ENCODE results near the gene SSC5D. TPM values are rescaled to one million over a fixed set of nuclear protein-coding genes. Genes with fewer than 3 reads are reported as not detected.
A peak's percentile ranks its signal among the peaks of the same experiment; 100 is the strongest.

Gene SSC5D
- total RNA-seq, 1 experiment from 2014 or later = 1.5 TPM

DNA sequence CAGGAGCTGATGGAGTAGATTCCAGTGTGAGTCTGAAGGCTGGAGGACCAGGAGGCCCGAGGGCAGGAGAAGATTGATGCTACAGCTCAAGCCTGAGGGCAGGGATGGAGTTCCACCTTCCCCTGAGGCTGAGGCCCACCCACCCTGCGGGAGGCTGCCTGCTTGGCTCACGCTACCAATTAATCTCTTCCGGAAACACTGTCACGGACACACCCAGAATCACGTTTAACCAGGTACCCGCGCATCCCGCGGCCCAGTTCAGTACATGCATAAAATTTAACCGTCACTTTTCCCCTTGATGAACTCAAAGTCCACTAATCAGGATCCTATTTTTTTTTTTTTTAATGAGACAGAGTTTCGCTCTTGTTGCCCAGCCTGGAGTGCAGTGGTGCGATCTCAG, 17.0 kb upstream of the SSC5D start:
- H3K79me2 ChIP-seq (ENCODE audit: insufficient read depth, low read length) = peaks cover 28% of the 10 kb centered on the region
- ChIA-PET CTCF (interaction anchor here (1.2 kb wide), 1 partner anchor 33 kb away, joined by 4 read pairs; no protein-coding TSS in a partner anchor), RAD21 (ENCODE audit: low non-redundant PET in 1 of 2, low total read pairs in 2 of 2, uncharacterized antibody in 2 of 2, unreplicated experiment in 2 of 2) (no interaction called here), POLR2A (interaction anchor here (0.6 to 1.8 kb wide), 2 partner anchors 10 to 1002 kb away, joined by 3 to 4 read pairs; partner anchors contain the start of gene ISOC2)
- no peak for ATAC-seq
- H3K9me3 ChIP-seq (ENCODE audit: control insufficient read depth in 1 of 2, insufficient read depth in 1 of 2, low read depth in 1 of 2, low read length in 2 of 2) = no peaks in the 10 kb centered on the region
- H3K4me1 ChIP-seq (ENCODE audit: control insufficient read depth in 1 of 2, insufficient read depth in 2 of 2, low read length in 2 of 2) = peaks cover 38 to 60% of the 10 kb centered on the region in 2 experiments
- H3K27ac ChIP-seq (ENCODE audit: low read depth, low read length) = peak overlapping the region; percentile 17
- H3K4me3 ChIP-seq (replicated peaks in 1 of 2; ENCODE audit: low read depth in 1 of 2, low read length in 2 of 2) = peak overlapping the region; percentile 54 to 76; a peak in 3 of 4 replicates
- intact Hi-C loops (cut with micrococcal nuclease) = no loop called here
- no peak overlapping the region for H2AFZ ChIP-seq (ENCODE audit: low read depth, low read length, poor library complexity, severe bottlenecking)
- H3K9ac ChIP-seq (ENCODE audit: low read length) = peak overlapping the region; percentile 90
- no TSS peak for BruUV-seq (replicated peaks)
- no peaks in the 10 kb centered on the region for H3K27me3 ChIP-seq (ENCODE audit: insufficient read depth, low read length)
- peaks cover 0 to 11% of the 10 kb centered on the region in 2 experiments; a peak in 2 of 4 replicates for H3K36me3 ChIP-seq (ENCODE audit: control insufficient read depth in 1 of 2, insufficient read depth in 2 of 2, low read length in 2 of 2)
- no peaks in the 10 kb centered on the region for H3K9me2 ChIP-seq (ENCODE audit: insufficient read depth)
- peak overlapping the region; percentile 87 for H3K4me2 ChIP-seq (ENCODE audit: low read length)
- DNase-seq (ENCODE audit: low read depth, low spot score) = no peak
- no peak for TF ChIP-seq EZH2 (IDR thresholded peaks at IDR 0.05)
- no peaks in the 10 kb centered on the region for H4K20me1 ChIP-seq (ENCODE audit: insufficient read depth)

DNA sequence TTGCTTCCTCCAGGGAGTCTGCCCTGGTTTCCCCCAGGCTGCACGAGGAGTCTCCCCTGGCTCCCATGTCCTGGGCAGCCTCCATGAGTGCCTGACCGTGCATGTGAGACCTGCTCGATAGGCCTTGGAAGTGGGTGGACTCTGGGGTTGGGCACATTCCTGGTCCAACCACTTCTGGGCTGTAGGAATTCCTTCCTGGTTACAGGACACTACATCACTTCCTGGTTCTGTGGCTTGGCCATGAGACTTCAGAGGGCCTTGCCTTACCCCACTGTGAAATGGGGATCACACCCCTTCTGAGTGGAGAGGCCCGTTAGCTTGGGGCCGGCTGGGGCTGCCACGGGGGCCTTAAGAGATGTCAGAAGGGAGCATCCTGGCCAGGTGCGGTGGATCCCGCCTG, 15.8 kb upstream of the SSC5D start:
- RAD21 ChIA-PET (ENCODE audit: low non-redundant PET in 1 of 2, low total read pairs in 2 of 2, uncharacterized antibody in 2 of 2, unreplicated experiment in 2 of 2) = no interaction called here
- peak overlapping the region; percentile 90 for H3K9ac ChIP-seq (ENCODE audit: low read length)
- POLR2A ChIA-PET = interaction anchor here (1.3 kb wide), 1 partner anchor 192 kb away, joined by 3 read pairs; the partner anchor contains the start of gene HSPBP1
- H3K4me2 ChIP-seq (ENCODE audit: low read length) = peak overlapping the region; percentile 87
- H3K79me2 ChIP-seq (ENCODE audit: insufficient read depth, low read length) = peaks cover 29% of the 10 kb centered on the region
- DNase-seq (ENCODE audit: low read depth, low spot score) (peak; percentile 96), ATAC-seq (peak; percentile 66)
- no peaks in the 10 kb centered on the region for H3K9me2 ChIP-seq (ENCODE audit: insufficient read depth)
- CTCF ChIA-PET = no interaction called here
- peak overlapping the region; percentile 70 to 76 for H3K4me3 ChIP-seq (replicated peaks in 1 of 2; ENCODE audit: low read depth in 1 of 2, low read length in 2 of 2)
- H3K27me3 ChIP-seq (ENCODE audit: insufficient read depth, low read length) = no peaks in the 10 kb centered on the region
- intact Hi-C loops (cut with micrococcal nuclease) = no loop called here
- H3K4me1 ChIP-seq (ENCODE audit: control insufficient read depth in 1 of 2, insufficient read depth in 2 of 2, low read length in 2 of 2) = peaks cover 35 to 56% of the 10 kb centered on the region in 2 experiments
- H2AFZ ChIP-seq (ENCODE audit: low read depth, low read length, poor library complexity, severe bottlenecking) = no peak overlapping the region
- no peaks in the 10 kb centered on the region for H3K9me3 ChIP-seq (ENCODE audit: control insufficient read depth in 1 of 2, insufficient read depth in 1 of 2, low read depth in 1 of 2, low read length in 2 of 2)
- peak overlapping the region; percentile 98 for H3K27ac ChIP-seq (ENCODE audit: low read depth, low read length)
- H4K20me1 ChIP-seq (ENCODE audit: insufficient read depth) = no peaks in the 10 kb centered on the region
- no TSS peak for BruUV-seq (replicated peaks)
- peaks cover 0 to 11% of the 10 kb centered on the region in 2 experiments; a peak in 2 of 4 replicates for H3K36me3 ChIP-seq (ENCODE audit: control insufficient read depth in 1 of 2, insufficient read depth in 2 of 2, low read length in 2 of 2)
- TF ChIP-seq ELF1 (IDR thresholded peaks at IDR 0.05; ENCODE audit: borderline replicate concordance, low read depth) = no peak; the same call in 1 of the 2 replicates
- TF ChIP-seq EZH2phosphoT487 (IDR thresholded peaks at IDR 0.05; ENCODE audit: borderline replicate concordance) = no peak
- TF ChIP-seq RAD21 (IDR thresholded peaks at IDR 0.05; ENCODE audit: low read depth) = no peak
- TF ChIP-seq ZFX (IDR thresholded peaks at IDR 0.05) = no peak
- TF ChIP-seq SRF (IDR thresholded peaks at IDR 0.05; ENCODE audit: low read depth) = no peak
- peak; percentile 74 for TF ChIP-seq TCF7L2 (IDR thresholded peaks at IDR 0.05; ENCODE audit: borderline replicate concordance, extremely low read depth, insufficient read depth, insufficient read length)
- TF ChIP-seq REST (IDR thresholded peaks at IDR 0.05; ENCODE audit: low read depth) = no peak
- TF ChIP-seq, protein P1, sequence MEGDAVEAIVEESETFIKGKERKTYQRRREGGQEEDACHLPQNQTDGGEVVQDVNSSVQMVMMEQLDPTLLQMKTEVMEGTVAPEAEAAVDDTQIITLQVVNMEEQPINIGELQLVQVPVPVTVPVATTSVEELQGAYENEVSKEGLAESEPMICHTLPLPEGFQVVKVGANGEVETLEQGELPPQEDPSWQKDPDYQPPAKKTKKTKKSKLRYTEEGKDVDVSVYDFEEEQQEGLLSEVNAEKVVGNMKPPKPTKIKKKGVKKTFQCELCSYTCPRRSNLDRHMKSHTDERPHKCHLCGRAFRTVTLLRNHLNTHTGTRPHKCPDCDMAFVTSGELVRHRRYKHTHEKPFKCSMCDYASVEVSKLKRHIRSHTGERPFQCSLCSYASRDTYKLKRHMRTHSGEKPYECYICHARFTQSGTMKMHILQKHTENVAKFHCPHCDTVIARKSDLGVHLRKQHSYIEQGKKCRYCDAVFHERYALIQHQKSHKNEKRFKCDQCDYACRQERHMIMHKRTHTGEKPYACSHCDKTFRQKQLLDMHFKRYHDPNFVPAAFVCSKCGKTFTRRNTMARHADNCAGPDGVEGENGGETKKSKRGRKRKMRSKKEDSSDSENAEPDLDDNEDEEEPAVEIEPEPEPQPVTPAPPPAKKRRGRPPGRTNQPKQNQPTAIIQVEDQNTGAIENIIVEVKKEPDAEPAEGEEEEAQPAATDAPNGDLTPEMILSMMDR (IDR thresholded peaks at IDR 0.05 in 2 of 3, conservative IDR thresholded peaks at IDR 0.05 in 1 of 3; ENCODE audit: borderline replicate concordance in 1 of 3, insufficient read depth in 1 of 3, low read depth in 2 of 3, low read length in 2 of 3) = no peak
- peak; percentile 66; the same call in 1 of the 2 replicates for TF ChIP-seq SIN3A (IDR thresholded peaks at IDR 0.05; ENCODE audit: low read depth)
- TF ChIP-seq EGR1 (IDR thresholded peaks at IDR 0.05; ENCODE audit: low read depth) = peak; percentile 45; the same call in 1 of the 2 replicates
- peak; percentile 92 for TF ChIP-seq MAX (IDR thresholded peaks at IDR 0.05)
- peak; percentile 81 for TF ChIP-seq CBX3 (IDR thresholded peaks at IDR 0.05; ENCODE audit: low read depth)
- no peak for TF ChIP-seq EZH2 (IDR thresholded peaks at IDR 0.05)
- no peak for TF ChIP-seq POLR2A (IDR thresholded peaks at IDR 0.05; ENCODE audit: borderline replicate concordance, extremely low read depth, insufficient read depth, insufficient read length)
- TF ChIP-seq YY1 (IDR thresholded peaks at IDR 0.05; ENCODE audit: extremely low read depth, insufficient replicate concordance, low read depth, low read length) = peak; percentile 32
